ENCODE measurements around the gene GPX6. TPM values are rescaled to one million over a fixed set of nuclear protein-coding genes. Genes with fewer than 3 reads are reported as not detected.

GPX6 gene, protein sequence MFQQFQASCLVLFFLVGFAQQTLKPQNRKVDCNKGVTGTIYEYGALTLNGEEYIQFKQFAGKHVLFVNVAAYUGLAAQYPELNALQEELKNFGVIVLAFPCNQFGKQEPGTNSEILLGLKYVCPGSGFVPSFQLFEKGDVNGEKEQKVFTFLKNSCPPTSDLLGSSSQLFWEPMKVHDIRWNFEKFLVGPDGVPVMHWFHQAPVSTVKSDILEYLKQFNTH
- total RNA-seq (not detected), polyA plus RNA-seq (not detected)

DNA sequence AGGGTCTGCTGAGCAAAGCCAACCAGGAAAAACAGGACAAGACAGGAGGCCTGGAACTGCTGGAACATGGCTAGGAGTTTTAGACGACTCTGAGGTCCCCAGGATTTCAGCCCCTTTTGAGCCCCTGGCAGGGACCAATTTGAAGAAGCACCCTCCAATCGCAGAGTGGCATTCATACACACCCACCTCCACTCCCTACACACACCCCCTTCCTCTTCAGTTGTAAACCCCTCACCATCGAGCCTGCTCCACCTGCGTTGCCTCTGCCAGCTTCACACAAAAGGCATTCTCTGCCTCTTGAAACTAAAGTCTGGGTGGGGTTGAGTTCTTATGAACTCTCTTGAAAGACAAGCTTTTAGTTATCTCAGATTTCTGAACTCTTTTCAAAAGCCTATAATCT is at the start of gene GPX6:
Gene GPX6 (minus strand): TSS at position 118 of the 400 bp plus-strand sequence. CDS start 50 bp downstream, at position 68.
- Histone ChIP-seq H3K36me3 (ENCODE audit: control insufficient read depth in 4 of 4, insufficient read depth in 3 of 4, low read depth in 1 of 4, low read length in 3 of 4) (no peaks in the 10 kb centered on the region), H3K4me1 (ENCODE audit: control insufficient read depth in 4 of 4, insufficient read depth in 4 of 4, low read length in 3 of 4) (no peaks in the 10 kb centered on the region), H3K4me3 (ENCODE audit: low read depth in 1 of 3, low read length in 3 of 3) (no peak within 1 kb of the TSS), H3K9me3 (ENCODE audit: control insufficient read depth in 4 of 4, low read length in 3 of 4) (no peaks in the 10 kb centered on the region), H3K9ac (ENCODE audit: low read depth in 1 of 2, low read length in 2 of 2) (no peak within 1 kb of the TSS), H3K27me3 (ENCODE audit: control insufficient read depth in 4 of 4, insufficient read depth in 4 of 4, low read length in 3 of 4) (peaks cover 0 to 2% (median 0%) of the 10 kb centered on the region in 4 donors), H3K27ac (ENCODE audit: low read depth in 1 of 2, low read length in 2 of 2) (no peak within 1 kb of the TSS)
- no peak for DNase-seq (ENCODE audit: low spot score)
- TF ChIP-seq RXRA (IDR thresholded peaks at IDR 0.05) (no peak), SP1 (IDR thresholded peaks at IDR 0.05) (no peak), EGR1 (IDR thresholded peaks at IDR 0.05; ENCODE audit: low read depth in 2 of 2) (no peak), HNF4G (IDR thresholded peaks at IDR 0.05) (no peak), NR2F2 (IDR thresholded peaks at IDR 0.05) (no peak)
- TF ChIP-seq, protein P1, sequence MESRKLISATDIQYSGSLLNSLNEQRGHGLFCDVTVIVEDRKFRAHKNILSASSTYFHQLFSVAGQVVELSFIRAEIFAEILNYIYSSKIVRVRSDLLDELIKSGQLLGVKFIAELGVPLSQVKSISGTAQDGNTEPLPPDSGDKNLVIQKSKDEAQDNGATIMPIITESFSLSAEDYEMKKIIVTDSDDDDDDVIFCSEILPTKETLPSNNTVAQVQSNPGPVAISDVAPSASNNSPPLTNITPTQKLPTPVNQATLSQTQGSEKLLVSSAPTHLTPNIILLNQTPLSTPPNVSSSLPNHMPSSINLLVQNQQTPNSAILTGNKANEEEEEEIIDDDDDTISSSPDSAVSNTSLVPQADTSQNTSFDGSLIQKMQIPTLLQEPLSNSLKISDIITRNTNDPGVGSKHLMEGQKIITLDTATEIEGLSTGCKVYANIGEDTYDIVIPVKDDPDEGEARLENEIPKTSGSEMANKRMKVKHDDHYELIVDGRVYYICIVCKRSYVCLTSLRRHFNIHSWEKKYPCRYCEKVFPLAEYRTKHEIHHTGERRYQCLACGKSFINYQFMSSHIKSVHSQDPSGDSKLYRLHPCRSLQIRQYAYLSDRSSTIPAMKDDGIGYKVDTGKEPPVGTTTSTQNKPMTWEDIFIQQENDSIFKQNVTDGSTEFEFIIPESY (IDR thresholded peaks at IDR 0.05): no peak
- TF ChIP-seq, protein P2, sequence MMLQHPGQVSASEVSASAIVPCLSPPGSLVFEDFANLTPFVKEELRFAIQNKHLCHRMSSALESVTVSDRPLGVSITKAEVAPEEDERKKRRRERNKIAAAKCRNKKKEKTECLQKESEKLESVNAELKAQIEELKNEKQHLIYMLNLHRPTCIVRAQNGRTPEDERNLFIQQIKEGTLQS (IDR thresholded peaks at IDR 0.05): no peak
- TF ChIP-seq, protein P3, sequence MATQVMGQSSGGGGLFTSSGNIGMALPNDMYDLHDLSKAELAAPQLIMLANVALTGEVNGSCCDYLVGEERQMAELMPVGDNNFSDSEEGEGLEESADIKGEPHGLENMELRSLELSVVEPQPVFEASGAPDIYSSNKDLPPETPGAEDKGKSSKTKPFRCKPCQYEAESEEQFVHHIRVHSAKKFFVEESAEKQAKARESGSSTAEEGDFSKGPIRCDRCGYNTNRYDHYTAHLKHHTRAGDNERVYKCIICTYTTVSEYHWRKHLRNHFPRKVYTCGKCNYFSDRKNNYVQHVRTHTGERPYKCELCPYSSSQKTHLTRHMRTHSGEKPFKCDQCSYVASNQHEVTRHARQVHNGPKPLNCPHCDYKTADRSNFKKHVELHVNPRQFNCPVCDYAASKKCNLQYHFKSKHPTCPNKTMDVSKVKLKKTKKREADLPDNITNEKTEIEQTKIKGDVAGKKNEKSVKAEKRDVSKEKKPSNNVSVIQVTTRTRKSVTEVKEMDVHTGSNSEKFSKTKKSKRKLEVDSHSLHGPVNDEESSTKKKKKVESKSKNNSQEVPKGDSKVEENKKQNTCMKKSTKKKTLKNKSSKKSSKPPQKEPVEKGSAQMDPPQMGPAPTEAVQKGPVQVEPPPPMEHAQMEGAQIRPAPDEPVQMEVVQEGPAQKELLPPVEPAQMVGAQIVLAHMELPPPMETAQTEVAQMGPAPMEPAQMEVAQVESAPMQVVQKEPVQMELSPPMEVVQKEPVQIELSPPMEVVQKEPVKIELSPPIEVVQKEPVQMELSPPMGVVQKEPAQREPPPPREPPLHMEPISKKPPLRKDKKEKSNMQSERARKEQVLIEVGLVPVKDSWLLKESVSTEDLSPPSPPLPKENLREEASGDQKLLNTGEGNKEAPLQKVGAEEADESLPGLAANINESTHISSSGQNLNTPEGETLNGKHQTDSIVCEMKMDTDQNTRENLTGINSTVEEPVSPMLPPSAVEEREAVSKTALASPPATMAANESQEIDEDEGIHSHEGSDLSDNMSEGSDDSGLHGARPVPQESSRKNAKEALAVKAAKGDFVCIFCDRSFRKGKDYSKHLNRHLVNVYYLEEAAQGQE (IDR thresholded peaks at IDR 0.05): no peak
- TF ChIP-seq, protein P4, sequence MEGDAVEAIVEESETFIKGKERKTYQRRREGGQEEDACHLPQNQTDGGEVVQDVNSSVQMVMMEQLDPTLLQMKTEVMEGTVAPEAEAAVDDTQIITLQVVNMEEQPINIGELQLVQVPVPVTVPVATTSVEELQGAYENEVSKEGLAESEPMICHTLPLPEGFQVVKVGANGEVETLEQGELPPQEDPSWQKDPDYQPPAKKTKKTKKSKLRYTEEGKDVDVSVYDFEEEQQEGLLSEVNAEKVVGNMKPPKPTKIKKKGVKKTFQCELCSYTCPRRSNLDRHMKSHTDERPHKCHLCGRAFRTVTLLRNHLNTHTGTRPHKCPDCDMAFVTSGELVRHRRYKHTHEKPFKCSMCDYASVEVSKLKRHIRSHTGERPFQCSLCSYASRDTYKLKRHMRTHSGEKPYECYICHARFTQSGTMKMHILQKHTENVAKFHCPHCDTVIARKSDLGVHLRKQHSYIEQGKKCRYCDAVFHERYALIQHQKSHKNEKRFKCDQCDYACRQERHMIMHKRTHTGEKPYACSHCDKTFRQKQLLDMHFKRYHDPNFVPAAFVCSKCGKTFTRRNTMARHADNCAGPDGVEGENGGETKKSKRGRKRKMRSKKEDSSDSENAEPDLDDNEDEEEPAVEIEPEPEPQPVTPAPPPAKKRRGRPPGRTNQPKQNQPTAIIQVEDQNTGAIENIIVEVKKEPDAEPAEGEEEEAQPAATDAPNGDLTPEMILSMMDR (IDR thresholded peaks at IDR 0.05; ENCODE audit: low read depth, low read length, missing input control): no peak
- TF ChIP-seq, protein P5, sequence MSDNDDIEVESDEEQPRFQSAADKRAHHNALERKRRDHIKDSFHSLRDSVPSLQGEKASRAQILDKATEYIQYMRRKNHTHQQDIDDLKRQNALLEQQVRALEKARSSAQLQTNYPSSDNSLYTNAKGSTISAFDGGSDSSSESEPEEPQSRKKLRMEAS (IDR thresholded peaks at IDR 0.05): no peak
- 68% methylated on average over 4 of the region's 4 CpGs for WGBS

DNA sequence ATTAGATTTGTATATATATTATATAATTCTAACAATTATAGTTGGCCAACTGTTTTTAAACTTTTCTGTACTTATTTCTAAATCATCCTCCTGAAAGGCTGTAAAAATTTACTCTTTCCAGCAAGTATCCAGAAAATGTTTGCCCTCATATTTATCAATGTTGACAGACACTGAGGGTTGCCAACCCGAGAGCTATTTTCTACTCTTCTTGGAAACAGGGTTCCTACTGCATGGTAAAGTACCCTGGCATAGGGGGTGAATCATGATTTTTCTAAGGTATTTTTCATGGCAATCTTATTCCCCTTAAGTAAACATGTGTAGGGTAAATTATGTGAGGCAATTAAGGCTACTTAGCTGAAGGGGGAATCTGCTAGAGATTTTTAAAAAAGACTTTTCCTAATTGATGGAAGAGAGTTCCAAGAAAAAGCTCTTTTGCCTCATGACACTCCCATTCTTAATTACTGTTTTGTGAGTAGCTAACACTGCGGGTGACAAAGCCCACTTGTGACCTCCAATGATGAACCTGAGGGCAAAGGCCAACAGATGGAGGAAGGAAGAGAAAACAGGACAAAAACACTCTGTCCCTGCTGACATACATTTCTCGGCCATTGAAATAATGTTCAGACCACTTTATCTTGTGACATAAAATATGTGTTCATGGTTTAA is 48.0 kb upstream of the GPX6 start:
- Histone ChIP-seq H3K9ac (ENCODE audit: low read depth in 1 of 2, low read length in 2 of 2) (no peak overlapping the region), H3K4me3 (ENCODE audit: low read depth in 1 of 3, low read length in 3 of 3) (no peak overlapping the region), H3K36me3 (ENCODE audit: control insufficient read depth in 4 of 4, insufficient read depth in 3 of 4, low read depth in 1 of 4, low read length in 3 of 4) (no peaks in the 10 kb centered on the region), H3K27ac (ENCODE audit: low read depth in 1 of 2, low read length in 2 of 2) (no peak overlapping the region), H3K9me3 (ENCODE audit: control insufficient read depth in 4 of 4, low read length in 3 of 4) (no peaks in the 10 kb centered on the region), H3K27me3 (ENCODE audit: control insufficient read depth in 4 of 4, insufficient read depth in 4 of 4, low read length in 3 of 4) (no peaks in the 10 kb centered on the region), H3K4me1 (ENCODE audit: control insufficient read depth in 4 of 4, insufficient read depth in 4 of 4, low read length in 3 of 4) (peaks cover 0 to 4% (median 2%) of the 10 kb centered on the region in 4 donors)
- DNase-seq (ENCODE audit: low spot score): no peak
- WGBS: 31% methylated on average over 3 of the region's 3 CpGs
- TF ChIP-seq HNF4G (IDR thresholded peaks at IDR 0.05): no peak
- no peak for TF ChIP-seq GABPA (IDR thresholded peaks at IDR 0.05 in 1 of 2, conservative IDR thresholded peaks at IDR 0.05 in 1 of 2)
- no peak for TF ChIP-seq RAD21 (IDR thresholded peaks at IDR 0.05)
- TF ChIP-seq FOXA2 (IDR thresholded peaks at IDR 0.05): peak; percentile 26
- no peak for TF ChIP-seq TAF1 (conservative IDR thresholded peaks at IDR 0.05)
- TF ChIP-seq JUND (IDR thresholded peaks at IDR 0.05): no peak
- TF ChIP-seq, protein P3 (IDR thresholded peaks at IDR 0.05): no peak
- peak in 1 of 2 donors; percentile 20 for TF ChIP-seq HNF4A (conservative IDR thresholded peaks at IDR 0.05)
- TF ChIP-seq, protein P5 (IDR thresholded peaks at IDR 0.05): no peak
- TF ChIP-seq SP1 (IDR thresholded peaks at IDR 0.05): no peak
